Gastroesophageal sphincter (tissue), 4 donors: ENCODE results near the gene CTIF. TPM values are rescaled to one million over a fixed set of nuclear protein-coding genes. Genes with fewer than 3 reads are reported as not detected.

Source experiments
- ATAC-seq: fragments of 150-250 bp; one replicate; pipeline ENCODE4 v1.9.1; 2016; ENCODE audit warnings: mild to moderate bottlenecking, moderate library complexity
- H3K27ac ChIP-seq, 4 donors: fragments of 200-600 bp; sonication (generic) in 3 of 4; 1 replicate in 3 of 4; 2 replicates in 1 of 4; pipeline ENCODE4 v1.5.1; 2016 to 2019
- H3K27me3 ChIP-seq: fragments of 200-600 bp; sonication (generic); one replicate; pipeline ENCODE4 v1.5.1; 2019
- H3K36me3 ChIP-seq, 2 donors: fragments of 200-600 bp; sonication (generic); one replicate each; pipeline ENCODE4 v1.5.1; 2019; ENCODE audit warnings: control low read depth in 1 of 2
- H3K4me1 ChIP-seq, 3 donors: fragments of 200-600 bp; sonication (generic); 1 replicate in 2 of 3; 2 replicates in 1 of 3; pipeline ENCODE4 v1.5.1; 2016 to 2019; ENCODE audit warnings: control low read depth in 2 of 3
- H3K4me3 ChIP-seq, 2 donors: fragments of 200-600 bp; sonication (generic); one replicate each; pipeline ENCODE4 v1.5.1; 2019; ENCODE audit warnings: mild to moderate bottlenecking in 1 of 2, moderate library complexity in 1 of 2
- H3K9me3 ChIP-seq, 3 donors: fragments of 200-600 bp; sonication (generic); one replicate each; pipeline ENCODE4 v1.5.1; 2017 to 2019; ENCODE audit warnings: control low read depth in 2 of 3
- CTCF ChIP-seq, 4 experiments: fragments of 200-600 bp in 2 of 4; fragments of 450-650 bp in 2 of 4; sonication (generic) in 1 of 4; IDR thresholded peaks; one replicate each; pipeline ENCODE4 v1.5.1; 2017 to 2019; ENCODE audit warnings: antibody characterized with exemption in 4 of 4, mild to moderate bottlenecking in 2 of 4, moderate library complexity in 2 of 4
- EP300 ChIP-seq: sonication (generic); formaldehyde crosslinking; IDR thresholded peaks from one replicate; pipeline ENCODE4 v1.6.1; 2017; ENCODE audit warnings: antibody characterized with exemption, mild to moderate bottlenecking
- POLR2A ChIP-seq, 2 donors: fragments of 450-650 bp; IDR thresholded peaks; one replicate each; pipeline ENCODE4 v1.6.1; 2017; ENCODE audit warnings: antibody characterized with exemption in 2 of 2, mild to moderate bottlenecking in 2 of 2, moderate library complexity in 1 of 2
- POLR2AphosphoS5 ChIP-seq: sonication (generic); formaldehyde crosslinking; IDR thresholded peaks from one replicate; pipeline ENCODE4 v1.6.1; 2017; ENCODE audit warnings: antibody characterized with exemption
- WGBS, 2 donors: methylation state at CpG; one replicate each; pipeline ENCODE4 v1.1.5; 2018; ENCODE audit warnings: low coverage in 1 of 2; 5-methylcytosine and 5-hydroxymethylcytosine counted together
- total RNA-seq, 4 donors: library from RNA; depleted of rRNA; stranded (reverse); fragments of >200 nt; gene quantifications; one replicate each; pipeline ENCODE4 v1.1.0, GENCODE V29; 2016

CTIF gene
- total RNA-seq, 4 donors from 2014 or later: 31.4 to 124 (median 78.1) TPM

GRCh38 chr18:48836231-48836805 lies 297.5 kb downstream of the CTIF start:
- H3K36me3 ChIP-seq: peaks cover 0 to 20% of the 10 kb centered on the region in 2 donors
- no peaks in the 10 kb centered on the region for H3K27me3 ChIP-seq
- ATAC-seq: no peak
- TF ChIP-seq POLR2A (IDR thresholded peaks at IDR 0.05): no peak
- no peak for TF ChIP-seq CTCF (IDR thresholded peaks at IDR 0.05)
- TF ChIP-seq POLR2AphosphoS5: no peak
- WGBS, 2 donors: 20% methylated on average over 1 of the region's 4 CpGs; no CpG with 5 or more reads in 1 of the 2 donors
- no peak overlapping the region for H3K27ac ChIP-seq
- H3K4me1 ChIP-seq: peaks cover 0 to 51% (median 13%) of the 10 kb centered on the region in 3 donors
- H3K9me3 ChIP-seq: no peaks in the 10 kb centered on the region
- H3K4me3 ChIP-seq: no peak overlapping the region

- no peaks in the 10 kb centered on the region for H3K27me3 ChIP-seq
- H3K4me3 ChIP-seq: no peak overlapping the region
- no peak for TF ChIP-seq POLR2A (IDR thresholded peaks at IDR 0.05)
- no peak for TF ChIP-seq EP300
- TF ChIP-seq CTCF (IDR thresholded peaks at IDR 0.05): no peak
- no peak for TF ChIP-seq POLR2AphosphoS5
- H3K36me3 ChIP-seq: peaks cover 0 to 20% of the 10 kb centered on the region in 2 donors
- H3K9me3 ChIP-seq: no peaks in the 10 kb centered on the region
- peaks cover 0 to 57% (median 19%) of the 10 kb centered on the region in 3 donors for H3K4me1 ChIP-seq
- no peak overlapping the region for H3K27ac ChIP-seq
- no peak for ATAC-seq
- 100% methylated on average over 3 of the region's 13 CpGs; no CpG with 5 or more reads in 1 of the 2 donors for WGBS, 2 donors
Measured at GRCh38 chr18:48836806-48837615, 298.2 kb downstream of the CTIF start.

GRCh38 chr18:48837676-48838075 lies 298.8 kb downstream of the CTIF start:
- peaks cover 0 to 58% (median 23%) of the 10 kb centered on the region in 3 donors for H3K4me1 ChIP-seq
- peaks cover 0 to 20% of the 10 kb centered on the region in 2 donors for H3K36me3 ChIP-seq
- H3K27ac ChIP-seq: no peak overlapping the region
- WGBS, 2 donors: 73 to 85% methylated on average over 2 of the region's 3 CpGs
- H3K27me3 ChIP-seq: no peaks in the 10 kb centered on the region
- ATAC-seq: no peak
- H3K9me3 ChIP-seq: no peaks in the 10 kb centered on the region
- TF ChIP-seq POLR2AphosphoS5 (no peak), POLR2A (IDR thresholded peaks at IDR 0.05) (no peak), CTCF (IDR thresholded peaks at IDR 0.05) (no peak), EP300 (no peak)
- no peak overlapping the region for H3K4me3 ChIP-seq

GRCh38 chr18:48838166-48838775 lies 299.4 kb downstream of the CTIF start:
- no peak for ATAC-seq
- Histone ChIP-seq H3K36me3 (peaks cover 0 to 23% of the 10 kb centered on the region in 2 donors), H3K4me1 (peaks cover 0 to 57% (median 20%) of the 10 kb centered on the region in 3 donors), H3K27ac (no peak overlapping the region), H3K4me3 (no peak overlapping the region), H3K9me3 (no peaks in the 10 kb centered on the region), H3K27me3 (no peaks in the 10 kb centered on the region)
- TF ChIP-seq CTCF (IDR thresholded peaks at IDR 0.05) (no peak), POLR2A (IDR thresholded peaks at IDR 0.05) (no peak), POLR2AphosphoS5 (no peak)
- 80 to 98% methylated on average over 1 to 7 of the region's 12 CpGs for WGBS, 2 donors
